Measurements from ENCODE around the gene POPDC3. TPM values are rescaled to one million over a fixed set of nuclear protein-coding genes. Genes with fewer than 3 reads are reported as not detected.

The POPDC3 gene
- total and polyA plus RNA-seq, 7 donors: 0.32 to 3.5 (median 0.71) TPM; not detected in 2

- no peak for DNase-seq
- Histone ChIP-seq H3K4me3 (no peak overlapping the region), H3K9me3 (no peaks in the 10 kb centered on the region), H3K27me3 (no peaks in the 10 kb centered on the region), H3K27ac (no peak overlapping the region), H3K36me3 (peaks cover 0 to 81% (median 18%) of the 10 kb centered on the region in 4 donors), H3K4me1 (peaks cover 0 to 11% (median 0%) of the 10 kb centered on the region in 4 donors)
- WGBS, 2 donors: 92 to 96% methylated on average over 1 of the region's 1 CpG
- TF ChIP-seq EP300 (IDR thresholded peaks at IDR 0.05) (no peak), POLR2AphosphoS5 (IDR thresholded peaks at IDR 0.05) (no peak), CTCF (IDR thresholded peaks at IDR 0.05) (no peak)
- intact Hi-C loops (cut with DNase I): no loop called here
Observed at GRCh38 chr6:105112577-105112976, 67.2 kb downstream of the POPDC3 start.

GRCh38 chr6:105111871-105112270 is 67.9 kb downstream of the POPDC3 start:
- Histone ChIP-seq H3K27me3 (no peaks in the 10 kb centered on the region), H3K27ac (no peak overlapping the region), H3K4me1 (peaks cover 0 to 11% (median 0%) of the 10 kb centered on the region in 4 donors), H3K4me3 (no peak overlapping the region), H3K36me3 (peaks cover 0 to 77% (median 14%) of the 10 kb centered on the region in 4 donors), H3K9me3 (no peaks in the 10 kb centered on the region)
- 93 to 97% methylated on average over 2 of the region's 2 CpGs for WGBS, 2 donors
- no peak for TF ChIP-seq EP300 (IDR thresholded peaks at IDR 0.05)
- intact Hi-C loops (cut with DNase I): no loop called here
- DNase-seq: no peak

- WGBS, 2 donors: 81 to 89% methylated on average over 3 of the region's 3 CpGs
- H3K36me3 ChIP-seq: peaks cover 0 to 70% (median 13%) of the 10 kb centered on the region in 4 donors
- intact Hi-C loops (cut with DNase I): no loop called here
- DNase-seq: no peak
- peaks cover 0 to 11% (median 0%) of the 10 kb centered on the region in 4 donors for H3K4me1 ChIP-seq
- no peaks in the 10 kb centered on the region for H3K27me3 ChIP-seq
- H3K27ac ChIP-seq: no peak overlapping the region
- no peak overlapping the region for H3K4me3 ChIP-seq
- no peak for TF ChIP-seq POLR2AphosphoS5 (IDR thresholded peaks at IDR 0.05)
- TF ChIP-seq CTCF (IDR thresholded peaks at IDR 0.05): no peak
- TF ChIP-seq POLR2A (IDR thresholded peaks at IDR 0.05): no peak
- TF ChIP-seq EP300 (IDR thresholded peaks at IDR 0.05): no peak
- no peaks in the 10 kb centered on the region for H3K9me3 ChIP-seq
Observed at GRCh38 chr6:105111105-105111504, 68.7 kb downstream of the POPDC3 start.

- WGBS, 2 donors: 70 to 79% methylated on average over 8 of the region's 8 CpGs
- no peak for DNase-seq
- Histone ChIP-seq H3K4me3 (no peak overlapping the region), H3K36me3 (peaks cover 0 to 61% (median 11%) of the 10 kb centered on the region in 4 donors), H3K27me3 (no peaks in the 10 kb centered on the region), H3K9me3 (no peaks in the 10 kb centered on the region), H3K27ac (no peak overlapping the region), H3K4me1 (peaks cover 0 to 11% (median 0%) of the 10 kb centered on the region in 4 donors)
- no peak for TF ChIP-seq EP300 (IDR thresholded peaks at IDR 0.05)
- no peak for TF ChIP-seq CTCF (IDR thresholded peaks at IDR 0.05)
- no peak for TF ChIP-seq POLR2AphosphoS5 (IDR thresholded peaks at IDR 0.05)
- TF ChIP-seq POLR2A (IDR thresholded peaks at IDR 0.05): no peak
- intact Hi-C loops (cut with DNase I): no loop called here
Observed at GRCh38 chr6:105109955-105110895, 69.6 kb downstream of the POPDC3 start.

GRCh38 chr6:105108631-105109262 is 71.1 kb downstream of the POPDC3 start:
- DNase-seq: no peak
- Histone ChIP-seq H3K4me3 (no peak overlapping the region), H3K9me3 (no peaks in the 10 kb centered on the region), H3K36me3 (peaks cover 0 to 46% (median 14%) of the 10 kb centered on the region in 4 donors), H3K27ac (no peak overlapping the region), H3K27me3 (no peaks in the 10 kb centered on the region), H3K4me1 (peaks cover 0 to 7% (median 0%) of the 10 kb centered on the region in 4 donors)
- 43 to 81% methylated on average over 7 of the region's 7 CpGs for WGBS, 2 donors
- intact Hi-C loops (cut with DNase I): no loop called here
- TF ChIP-seq EP300 (IDR thresholded peaks at IDR 0.05) (no peak), POLR2AphosphoS5 (IDR thresholded peaks at IDR 0.05) (no peak), CTCF (IDR thresholded peaks at IDR 0.05) (no peak), POLR2A (IDR thresholded peaks at IDR 0.05) (no peak)
